ENCODE results near the gene SP2.

SP2 gene

DNA sequence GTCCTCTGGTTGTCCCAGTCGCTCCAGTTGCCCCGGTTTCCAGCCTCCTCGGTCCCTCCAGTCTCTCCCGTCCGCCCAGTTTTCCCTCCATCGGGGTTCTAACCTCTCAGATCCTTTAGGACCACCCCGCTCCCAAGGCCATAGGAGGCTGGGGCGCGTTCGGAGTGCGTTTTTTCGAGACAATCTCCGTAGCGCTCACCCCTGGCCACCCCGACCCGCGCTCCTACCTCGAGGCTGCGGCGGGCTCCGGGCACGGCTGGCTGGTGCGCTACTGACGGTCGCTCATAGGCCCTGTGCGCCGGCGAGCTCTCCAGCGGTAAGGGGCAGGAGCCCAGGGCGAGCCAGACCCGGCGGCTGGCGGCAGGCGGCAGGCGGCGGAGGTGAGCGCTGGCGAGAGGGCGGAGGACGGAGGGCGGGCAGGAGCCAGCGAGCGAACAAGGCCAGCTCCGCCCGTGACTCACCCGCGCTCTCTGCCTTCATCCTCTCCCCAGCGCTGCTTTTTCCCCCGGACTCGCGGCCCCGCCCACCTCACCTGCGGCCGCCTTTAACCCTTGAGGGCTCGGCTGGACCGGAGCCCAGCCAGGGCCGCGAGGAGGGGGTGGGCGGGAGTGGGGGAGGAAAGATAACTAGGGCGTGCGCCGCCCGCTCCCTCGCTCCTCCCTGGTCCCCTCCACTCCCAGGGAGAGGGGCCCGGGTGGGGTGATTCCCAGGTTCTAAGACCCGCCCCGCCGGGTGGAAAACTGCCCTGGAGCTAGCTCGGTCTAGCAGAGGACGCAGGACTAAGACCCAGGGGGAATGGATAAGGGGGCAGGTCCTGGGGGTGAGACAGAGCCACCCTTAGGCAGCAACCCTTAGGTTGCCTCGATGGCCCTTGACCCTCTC lies 45.1 kb upstream of the SP2 start, which contains the start of gene SP6:
TSS of gene SP6 (minus strand) at position 472 of the 882 bp plus-strand sequence. CDS start 2,734 bp downstream, outside the sequence.
- Histone ChIP-seq H3K27me3 (peaks cover 100% of the 10 kb centered on the region), H3K4me1 (ENCODE audit: control insufficient read depth in 1 of 2, insufficient read depth in 1 of 2, low read depth in 1 of 2, low read length in 1 of 2) (peaks cover 0 to 7% of the 10 kb centered on the region in 2 experiments), H3K9me3 (no peaks in the 10 kb centered on the region), H3K36me3 (no peaks in the 10 kb centered on the region), H3K27ac (no peak within 1 kb of the TSS), H3K4me3 (ENCODE audit: low read depth in 1 of 2, low read length in 1 of 2) (no peak within 1 kb of the TSS)
- TF ChIP-seq CTCF (IDR thresholded peaks at IDR 0.05), result no peak

GRCh38 chr17:47851764-47852112 lies 44.3 kb upstream of the SP2 start:
- Histone ChIP-seq H3K27me3 (peaks cover 100% of the 10 kb centered on the region), H3K36me3 (no peaks in the 10 kb centered on the region), H3K27ac (no peak overlapping the region), H3K4me3 (ENCODE audit: low read depth in 1 of 2, low read length in 1 of 2) (no peak overlapping the region), H3K9me3 (no peaks in the 10 kb centered on the region), H3K4me1 (ENCODE audit: control insufficient read depth in 1 of 2, insufficient read depth in 1 of 2, low read depth in 1 of 2, low read length in 1 of 2) (peaks cover 0 to 7% of the 10 kb centered on the region in 2 experiments)
- no peak for TF ChIP-seq CTCF (IDR thresholded peaks at IDR 0.05)

DNA sequence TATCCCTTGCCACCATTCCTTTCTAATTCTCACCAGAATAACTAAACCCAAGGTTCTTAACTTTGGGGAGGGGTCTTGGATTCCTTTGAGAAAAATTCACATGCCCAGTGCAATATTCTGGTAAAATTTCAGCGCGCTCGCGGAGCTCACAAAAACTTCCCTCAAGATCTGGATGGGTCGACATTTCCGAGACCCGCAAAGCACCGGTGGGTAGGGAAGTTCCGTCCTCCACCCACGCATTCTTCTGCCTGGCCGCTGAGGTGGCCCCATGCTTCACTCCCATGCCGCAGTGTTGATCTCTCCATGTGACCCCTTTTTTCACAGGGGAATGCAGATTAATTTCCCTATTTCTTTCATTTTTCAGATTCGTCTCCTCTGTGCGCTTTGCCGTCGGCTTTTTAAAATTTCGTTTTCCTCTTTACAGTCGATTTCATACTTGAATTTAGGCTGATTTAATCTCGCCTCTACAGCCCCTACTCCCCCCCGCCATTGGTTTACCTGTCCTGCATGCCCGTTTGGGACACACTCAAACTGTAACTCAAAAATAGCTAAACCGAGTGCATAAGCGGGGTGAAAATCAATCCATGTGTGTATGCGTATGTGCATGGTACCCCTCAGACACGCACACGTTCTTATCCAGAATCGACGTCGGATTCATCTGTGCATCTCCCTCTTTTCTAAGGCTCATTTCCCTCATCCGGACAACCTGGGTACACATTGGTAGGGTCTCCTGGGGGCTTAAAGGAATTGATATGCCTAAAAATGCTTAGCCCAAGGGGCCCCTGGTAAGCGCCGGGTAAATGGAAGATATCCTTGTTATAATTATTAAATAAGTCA lies 43.7 kb upstream of the SP2 start:
- Histone ChIP-seq H3K4me1 (ENCODE audit: control insufficient read depth in 1 of 2, insufficient read depth in 1 of 2, low read depth in 1 of 2, low read length in 1 of 2) (peaks cover 0 to 7% of the 10 kb centered on the region in 2 experiments), H3K27me3 (peaks cover 100% of the 10 kb centered on the region), H3K36me3 (no peaks in the 10 kb centered on the region), H3K9me3 (no peaks in the 10 kb centered on the region), H3K27ac (no peak overlapping the region), H3K4me3 (ENCODE audit: low read depth in 1 of 2, low read length in 1 of 2) (no peak overlapping the region)
- TF ChIP-seq CTCF (IDR thresholded peaks at IDR 0.05), result no peak

DNA sequence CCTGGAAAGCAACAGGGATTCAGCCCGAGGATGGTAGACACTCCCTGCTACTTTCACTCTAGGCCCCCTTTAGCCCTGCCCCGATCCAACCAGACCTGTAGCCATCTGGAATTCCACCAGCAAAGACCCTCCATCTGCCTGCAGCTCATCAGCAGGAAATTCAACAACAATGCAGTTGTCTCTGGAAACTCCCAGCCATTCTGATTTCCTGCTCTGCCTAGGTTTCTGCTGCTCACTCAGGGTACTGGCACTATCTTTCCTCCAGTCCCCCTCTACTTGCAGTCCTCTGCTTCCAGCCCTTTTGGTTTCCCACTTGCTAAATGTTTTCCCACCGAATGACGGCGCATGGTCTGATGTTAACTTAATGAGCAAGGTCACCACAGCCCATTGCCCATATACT lies 42.4 kb upstream of the SP2 start:
- no peak for TF ChIP-seq CTCF (IDR thresholded peaks at IDR 0.05)
- Histone ChIP-seq H3K4me3 (ENCODE audit: low read depth in 1 of 2, low read length in 1 of 2) (no peak overlapping the region), H3K27me3 (peaks cover 98% of the 10 kb centered on the region), H3K9me3 (no peaks in the 10 kb centered on the region), H3K36me3 (no peaks in the 10 kb centered on the region), H3K27ac (no peak overlapping the region), H3K4me1 (ENCODE audit: control insufficient read depth in 1 of 2, insufficient read depth in 1 of 2, low read depth in 1 of 2, low read length in 1 of 2) (peaks cover 0 to 7% of the 10 kb centered on the region in 2 experiments)

DNA sequence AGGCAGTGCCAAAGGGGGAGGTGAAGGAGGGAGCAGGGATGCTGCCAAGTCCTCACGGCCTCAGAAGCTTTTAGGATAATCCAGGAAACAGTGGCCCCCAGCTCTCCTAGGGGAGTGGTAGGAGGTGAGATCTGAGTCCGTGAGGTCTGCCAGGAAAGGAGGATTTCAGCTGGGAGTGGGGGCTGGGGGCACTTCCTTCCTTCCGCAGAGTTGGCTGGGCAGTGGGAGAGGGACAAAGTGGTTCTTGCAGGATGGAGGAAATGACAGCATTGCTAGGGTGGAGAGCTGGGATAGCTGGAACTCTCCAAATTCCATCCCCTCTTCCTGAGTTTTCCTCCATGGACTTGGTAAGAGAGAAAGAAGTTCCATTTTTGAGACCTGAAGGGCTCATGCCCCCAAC lies 40.3 kb upstream of the SP2 start:
- no peaks in the 10 kb centered on the region for H3K9me3 ChIP-seq
- no peak overlapping the region for H3K4me3 ChIP-seq (ENCODE audit: low read depth in 1 of 2, low read length in 1 of 2)
- H3K27ac ChIP-seq, result no peak overlapping the region
- H3K27me3 ChIP-seq, result peaks cover 90% of the 10 kb centered on the region
- H3K4me1 ChIP-seq (ENCODE audit: control insufficient read depth in 1 of 2, insufficient read depth in 1 of 2, low read depth in 1 of 2, low read length in 1 of 2), result peaks cover 0 to 6% of the 10 kb centered on the region in 2 experiments
- H3K36me3 ChIP-seq, result no peaks in the 10 kb centered on the region
- TF ChIP-seq CTCF (IDR thresholded peaks at IDR 0.05), result no peak

All from neutrophil (primary cell).